Ovary (tissue), 10 donors: ENCODE measurements around the gene KBTBD8. TPM values are rescaled to one million over a fixed set of nuclear protein-coding genes. Genes with fewer than 3 reads are reported as not detected.

Experiments
- DNase-seq, 5 donors: peaks; one replicate each; pipeline ENCODE4 v3.0.0-alpha.2; 2019 to 2020
- H3K27ac ChIP-seq, 2 donors: fragments of 200-600 bp; one replicate each; pipeline versions ENCODE4 v1.5.1 to v1.8.0; 2019 to 2022
- H3K27me3 ChIP-seq: fragments of 200-600 bp; one replicate; pipeline ENCODE4 v1.8.0; 2022
- H3K36me3 ChIP-seq: fragments of 200-600 bp; sonication (generic); one replicate; pipeline ENCODE4 v1.5.1; 2019
- H3K4me1 ChIP-seq: one replicate; pipeline ENCODE4 v1.8.1; 2013; ENCODE audit warnings: mild to moderate bottlenecking, moderate library complexity; ENCODE audit not compliant: insufficient read depth
- H3K4me3 ChIP-seq: fragments of 200-600 bp; sonication (generic); one replicate; pipeline ENCODE4 v1.5.1; 2017
- H3K9me3 ChIP-seq, 2 donors: fragments of 200-600 bp in 1 of 2; sonication (generic) in 1 of 2; one replicate each; pipeline versions ENCODE4 v1.5.1 to v1.8.1; 2013 to 2019; ENCODE audit warnings: mild to moderate bottlenecking in 1 of 2, moderate library complexity in 1 of 2
- EP300 ChIP-seq: sonication (generic); formaldehyde crosslinking; IDR thresholded peaks from one replicate; pipeline ENCODE4 v1.6.1; 2017; ENCODE audit warnings: antibody characterized with exemption
- POLR2A ChIP-seq: fragments of 450-650 bp; IDR thresholded peaks from one replicate; pipeline ENCODE4 v1.6.1; 2017; ENCODE audit warnings: antibody characterized with exemption, mild to moderate bottlenecking, moderate library complexity
- WGBS, 3 donors: extraction: QIAGEN DNeasy Blood & Tissue Kit in 1 of 3; methylation state at CpG; one replicate each; pipeline versions ENCODE4 v1.1.5 to v1.1.7; 2013 to 2017; 5-methylcytosine and 5-hydroxymethylcytosine counted together
- intact Hi-C, 4 donors: fragments of 100-400 bp; cut with DNase I; formaldehyde crosslinking; loops; one replicate each; pipeline versions ENCODE4 v1.11.0 to v1.15.1; 2022 to 2023
- long read RNA-seq, 3 donors: library from polyadenylated mRNA in 2 of 3; unstranded in 2 of 3; transcript quantifications; one replicate each; pipeline ENCODE4 v2.0.0 and lab custom pipeline, GENCODE V29; 2021 to 2026
- polyA plus RNA-seq, 2 donors: library from polyadenylated mRNA; stranded (reverse); fragments of 200-250 nt in 1 of 2; fragments of 350-450 nt in 1 of 2; fragmentation: Illumina TruSeq in 1 of 2; extraction: RNeasy Lipid Tissue Mini Kit (QIAGEN cat#74804) in 1 of 2; gene quantifications; one replicate each; pipeline ENCODE4 v1.2.3, GENCODE V29; 2013 to 2014
- total RNA-seq, 7 donors: library from RNA; depleted of rRNA in 2 of 7; stranded (reverse); fragments of >200 nt in 2 of 7; fragmentation: NEBNext Ultra II Directional in 3 of 7; extraction: Animal tissue kit (Norgen Biotek cat#: 25700) in 3 of 7; gene quantifications; one replicate each; pipeline versions ENCODE4 v1.1.0 to v1.2.4, GENCODE V29; 2016 to 2023
- TF ChIP-seq, protein P1 (sequence below), 3 donors: fragments of 450-650 bp in 2 of 3; fragments of 200-600 bp in 1 of 3; IDR thresholded peaks; one replicate each; pipeline versions ENCODE4 v1.5.1 to v1.8.0; 2016 to 2022; ENCODE audit warnings: antibody characterized with exemption in 3 of 3, mild to moderate bottlenecking in 1 of 3
- donor health status: DM: no; HTN: no; CAD: no; lungs with moderate emphysema.
- donor health status: DM: no; HTN: no; CAD: no.
- donor health status: Bipolar disorder and iron deficiency.
- donor health status: DM: yes; HTN: yes; CAD: no.
- donor health status: DM: no; HTN: no; CAD: no.
- donor health status: DM: yes; HTN: yes; CAD: no.

The KBTBD8 gene, protein sequence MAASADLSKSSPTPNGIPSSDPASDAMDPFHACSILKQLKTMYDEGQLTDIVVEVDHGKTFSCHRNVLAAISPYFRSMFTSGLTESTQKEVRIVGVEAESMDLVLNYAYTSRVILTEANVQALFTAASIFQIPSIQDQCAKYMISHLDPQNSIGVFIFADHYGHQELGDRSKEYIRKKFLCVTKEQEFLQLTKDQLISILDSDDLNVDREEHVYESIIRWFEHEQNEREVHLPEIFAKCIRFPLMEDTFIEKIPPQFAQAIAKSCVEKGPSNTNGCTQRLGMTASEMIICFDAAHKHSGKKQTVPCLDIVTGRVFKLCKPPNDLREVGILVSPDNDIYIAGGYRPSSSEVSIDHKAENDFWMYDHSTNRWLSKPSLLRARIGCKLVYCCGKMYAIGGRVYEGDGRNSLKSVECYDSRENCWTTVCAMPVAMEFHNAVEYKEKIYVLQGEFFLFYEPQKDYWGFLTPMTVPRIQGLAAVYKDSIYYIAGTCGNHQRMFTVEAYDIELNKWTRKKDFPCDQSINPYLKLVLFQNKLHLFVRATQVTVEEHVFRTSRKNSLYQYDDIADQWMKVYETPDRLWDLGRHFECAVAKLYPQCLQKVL
- total RNA-seq (under 1 TPM; 0.12 to 0.97 (median 0.66) TPM), polyA plus RNA-seq (under 1 TPM; 0.07 to 0.55 TPM)
- long read RNA-seq, donor 1 = 0 reads
- long read RNA-seq, donor 2, full-length matches to known transcripts = 1 of 1 reads
- long read RNA-seq, donor 2, partial matches to known transcripts = 0 of 1 reads
- long read RNA-seq, donor 2, other reads (novel, unspliced or antisense) = 0 of 1 reads
- long read RNA-seq, donor 3, partial matches to known transcripts = 1 of 1 reads
- long read RNA-seq, donor 3, other reads (novel, unspliced or antisense) = 0 of 1 reads

DNA sequence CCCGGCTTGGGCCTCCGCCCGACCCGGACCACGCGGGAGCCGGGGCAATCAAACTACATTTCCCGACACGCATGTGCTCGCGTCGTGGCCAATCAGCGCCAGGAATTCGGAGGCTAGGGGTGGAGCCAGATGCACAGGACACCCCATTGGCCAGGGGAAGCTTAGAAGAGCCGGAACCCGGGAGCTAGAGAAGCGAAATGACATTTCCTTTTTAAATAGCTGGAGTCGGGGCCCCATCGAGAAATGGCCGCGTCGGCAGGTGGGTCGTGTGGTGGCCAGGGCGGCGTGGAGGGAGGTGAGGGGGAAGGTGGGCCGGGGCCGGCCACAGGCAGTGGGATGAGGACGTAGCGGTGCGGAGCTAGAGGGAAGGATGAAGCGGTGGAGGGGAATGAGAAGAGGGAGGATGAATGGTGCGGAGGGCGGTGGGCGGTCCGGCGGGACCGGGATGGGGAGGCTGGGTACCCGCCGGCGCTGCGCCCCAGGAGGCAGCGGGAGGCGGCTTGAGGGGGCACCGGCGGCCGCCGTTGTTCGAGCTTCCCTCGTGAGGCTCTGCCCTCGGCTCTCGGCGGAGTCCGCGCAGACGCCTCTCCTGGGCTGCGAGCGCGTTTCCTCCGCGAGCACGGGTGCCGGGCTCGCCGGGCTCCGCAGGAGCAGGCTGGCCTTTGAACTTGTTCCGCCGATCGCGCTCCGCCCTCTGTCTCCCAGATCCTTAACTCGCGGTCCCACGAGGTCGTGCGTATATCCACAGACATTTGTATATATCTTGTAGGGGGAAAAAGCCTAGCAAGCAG, at the start of gene KBTBD8:
KBTBD8 (plus strand) TSS at position 195 of the 791 bp plus-strand sequence; CDS start at position 244, 49 bp downstream.
- peak; percentile 96 to 98 (median 97) for DNase-seq
- intact Hi-C loops = no loop called here
- WGBS, 3 donors = 0 to 1% (median 1%) methylated on average over 75 of the region's 75 CpGs

GRCh38 chr3:66948838-66949237, 49.3 kb upstream of the KBTBD8 start:
- Histone ChIP-seq H3K9me3 (no peaks in the 10 kb centered on the region), H3K27ac (no peak overlapping the region), H3K27me3 (no peaks in the 10 kb centered on the region), H3K4me3 (no peak overlapping the region), H3K4me1 (no peaks in the 10 kb centered on the region), H3K36me3 (no peaks in the 10 kb centered on the region)
- intact Hi-C loops = no loop called here
- TF ChIP-seq, protein P1, sequence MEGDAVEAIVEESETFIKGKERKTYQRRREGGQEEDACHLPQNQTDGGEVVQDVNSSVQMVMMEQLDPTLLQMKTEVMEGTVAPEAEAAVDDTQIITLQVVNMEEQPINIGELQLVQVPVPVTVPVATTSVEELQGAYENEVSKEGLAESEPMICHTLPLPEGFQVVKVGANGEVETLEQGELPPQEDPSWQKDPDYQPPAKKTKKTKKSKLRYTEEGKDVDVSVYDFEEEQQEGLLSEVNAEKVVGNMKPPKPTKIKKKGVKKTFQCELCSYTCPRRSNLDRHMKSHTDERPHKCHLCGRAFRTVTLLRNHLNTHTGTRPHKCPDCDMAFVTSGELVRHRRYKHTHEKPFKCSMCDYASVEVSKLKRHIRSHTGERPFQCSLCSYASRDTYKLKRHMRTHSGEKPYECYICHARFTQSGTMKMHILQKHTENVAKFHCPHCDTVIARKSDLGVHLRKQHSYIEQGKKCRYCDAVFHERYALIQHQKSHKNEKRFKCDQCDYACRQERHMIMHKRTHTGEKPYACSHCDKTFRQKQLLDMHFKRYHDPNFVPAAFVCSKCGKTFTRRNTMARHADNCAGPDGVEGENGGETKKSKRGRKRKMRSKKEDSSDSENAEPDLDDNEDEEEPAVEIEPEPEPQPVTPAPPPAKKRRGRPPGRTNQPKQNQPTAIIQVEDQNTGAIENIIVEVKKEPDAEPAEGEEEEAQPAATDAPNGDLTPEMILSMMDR (IDR thresholded peaks at IDR 0.05) = no peak
- no peak for TF ChIP-seq EP300
- no peak for TF ChIP-seq POLR2A
- DNase-seq = no peak
- WGBS, 3 donors = 72 to 73% (median 72%) methylated on average over 2 of the region's 2 CpGs

More for the DNA sequence above, at the start of gene KBTBD8:
- Histone ChIP-seq H3K27me3 (no peaks in the 10 kb centered on the region), H3K4me3 (peak within 1 kb of the TSS; percentile 79), H3K9me3 (no peaks in the 10 kb centered on the region), H3K27ac (no peak within 1 kb of the TSS), H3K4me1 (peaks cover 4% of the 10 kb centered on the region), H3K36me3 (no peaks in the 10 kb centered on the region)
- TF ChIP-seq, protein P1 (IDR thresholded peaks at IDR 0.05) = no peak
- TF ChIP-seq POLR2A = no peak

- WGBS, 3 donors = 84 to 87% (median 85%) methylated on average over 3 of the region's 3 CpGs
- H3K27ac ChIP-seq = no peak overlapping the region
- H3K4me3 ChIP-seq = no peak overlapping the region
- no peaks in the 10 kb centered on the region for H3K4me1 ChIP-seq
- intact Hi-C loops = no loop called here
- H3K27me3 ChIP-seq = no peaks in the 10 kb centered on the region
- no peaks in the 10 kb centered on the region for H3K36me3 ChIP-seq
- TF ChIP-seq, protein P1 (IDR thresholded peaks at IDR 0.05) = no peak
- TF ChIP-seq POLR2A (no peak), EP300 (no peak)
- no peak for DNase-seq
- no peaks in the 10 kb centered on the region for H3K9me3 ChIP-seq
Measured at GRCh38 chr3:66949898-66950297, 48.2 kb upstream of the KBTBD8 start.

DNA sequence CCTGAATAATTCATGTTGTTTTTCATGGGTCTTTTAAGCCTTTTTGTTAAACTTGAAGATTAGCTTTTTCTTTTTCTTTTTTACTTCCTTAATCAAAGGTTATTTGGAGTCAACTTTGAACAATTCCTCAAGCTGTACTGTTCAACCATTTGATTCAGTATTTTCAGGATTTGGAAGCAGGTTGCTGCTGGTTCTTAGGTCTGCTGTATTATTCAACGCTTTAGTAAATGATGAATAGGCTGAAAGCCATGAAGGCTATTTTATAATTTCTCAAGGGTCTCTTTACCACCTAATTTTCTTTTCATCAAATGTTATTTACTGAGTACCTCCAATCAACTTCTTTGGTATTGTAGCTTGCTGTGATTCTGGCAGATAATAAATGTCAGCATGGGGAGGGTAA, 45.8 kb upstream of the KBTBD8 start:
- H3K27me3 ChIP-seq = no peaks in the 10 kb centered on the region
- WGBS, 3 donors = 75 to 91% (median 87%) methylated on average over 1 of the region's 1 CpG
- no peak overlapping the region for H3K27ac ChIP-seq
- no peaks in the 10 kb centered on the region for H3K4me1 ChIP-seq
- no peak overlapping the region for H3K4me3 ChIP-seq
- no peak for DNase-seq
- H3K9me3 ChIP-seq = no peaks in the 10 kb centered on the region
- H3K36me3 ChIP-seq = no peaks in the 10 kb centered on the region
- TF ChIP-seq EP300 = no peak
- TF ChIP-seq, protein P1 (IDR thresholded peaks at IDR 0.05) = no peak
- TF ChIP-seq POLR2A = no peak
- intact Hi-C loops = no loop called here
